Parathyroid adenoma (tissue), 2 donors: Measurements from ENCODE around the gene KIF20B.
"Not testable (repeated sequence)": the region's sequence is repeated elsewhere in the genome, so short reads cannot be mapped to it uniquely, and the experiment has no call there.

ENCODE experiments used
- H2AFZ ChIP-seq: fragments of 300-600 bp; sonication (generic); one replicate; pipeline ENCODE4 v1.7.0; 2017; ENCODE audit warnings: antibody characterized with exemption, mild to moderate bottlenecking
- H3K27ac ChIP-seq: fragments of 300-600 bp; sonication (generic); one replicate; pipeline ENCODE4 v1.7.0; 2017
- H3K27me3 ChIP-seq: fragments of 300-600 bp; sonication (generic); one replicate; pipeline ENCODE4 v1.7.0; 2017; ENCODE audit warnings: low read length; ENCODE audit not compliant: control insufficient read depth, insufficient read depth
- H3K36me3 ChIP-seq: fragments of 300-600 bp; sonication (generic); one replicate; pipeline ENCODE4 v1.7.0; 2017; ENCODE audit warnings: low read length; ENCODE audit not compliant: control insufficient read depth, insufficient read depth
- H3K4me1 ChIP-seq: fragments of 300-600 bp; sonication (generic); one replicate; pipeline ENCODE4 v1.7.0; 2017; ENCODE audit warnings: control low read depth
- H3K4me2 ChIP-seq: fragments of 300-600 bp; sonication (generic); one replicate; pipeline ENCODE4 v1.7.0; 2017; ENCODE audit warnings: low read length
- H3K4me3 ChIP-seq: fragments of 300-600 bp; sonication (generic); one replicate; pipeline ENCODE4 v1.7.0; 2017; ENCODE audit warnings: low read depth, low read length
- H3K79me2 ChIP-seq: fragments of 300-600 bp; sonication (generic); one replicate; pipeline ENCODE4 v1.7.0; 2017; ENCODE audit warnings: control low read depth
- H3K9ac ChIP-seq: fragments of 300-600 bp; sonication (generic); one replicate; pipeline ENCODE4 v1.7.0; 2017; ENCODE audit warnings: mild to moderate bottlenecking
- H3K9me3 ChIP-seq: fragments of 300-600 bp; sonication (generic); one replicate; pipeline ENCODE4 v1.7.0; 2017; ENCODE audit warnings: low read length; ENCODE audit not compliant: control insufficient read depth
- CTCF ChIP-seq: fragments of 300-600 bp; sonication (generic); IDR thresholded peaks from one replicate; pipeline ENCODE4 v1.7.0; 2017; ENCODE audit warnings: antibody characterized with exemption, mild to moderate bottlenecking
- donor health status: primary hyperparathyroidism.

Gene KIF20B

DNA sequence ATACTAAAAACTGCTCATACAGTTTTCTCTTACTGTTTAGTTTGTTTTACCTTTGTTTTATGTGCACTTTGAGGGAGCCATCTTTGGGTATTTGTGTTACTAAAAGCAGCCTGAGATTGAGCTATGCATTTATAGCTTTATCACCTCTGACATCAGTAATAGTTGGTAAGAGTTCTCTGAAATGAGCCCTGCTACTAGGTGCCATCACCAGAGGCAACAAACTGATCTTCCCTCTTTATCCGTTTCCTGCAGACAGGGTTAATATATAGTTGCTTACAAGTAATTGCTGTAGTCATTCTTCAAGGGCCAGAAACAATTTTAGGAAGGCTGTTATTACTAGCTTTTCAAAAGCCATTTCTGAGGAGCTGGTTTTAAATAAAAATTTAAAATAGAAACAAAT, 49.1 kb downstream of the KIF20B start:
- H2AFZ ChIP-seq: no peak overlapping the region
- no peaks in the 10 kb centered on the region for H3K4me1 ChIP-seq
- H3K4me2 ChIP-seq: no peak overlapping the region
- no peaks in the 10 kb centered on the region for H3K79me2 ChIP-seq
- H3K36me3 ChIP-seq: no peaks in the 10 kb centered on the region
- no peaks in the 10 kb centered on the region for H3K9me3 ChIP-seq
- H3K27me3 ChIP-seq: no peaks in the 10 kb centered on the region
- H3K9ac ChIP-seq: no peak overlapping the region
- no peak for TF ChIP-seq CTCF
- no peak overlapping the region for H3K4me3 ChIP-seq
- no peak overlapping the region for H3K27ac ChIP-seq

- Histone ChIP-seq H3K4me2 (no peak overlapping the region), H3K4me1 (no peaks in the 10 kb centered on the region), H2AFZ (no peak overlapping the region), H3K36me3 (no peaks in the 10 kb centered on the region), H3K9me3 (no peaks in the 10 kb centered on the region), H3K27ac (no peak overlapping the region), H3K79me2 (no peaks in the 10 kb centered on the region), H3K4me3 (no peak overlapping the region), H3K9ac (no peak overlapping the region), H3K27me3 (no peaks in the 10 kb centered on the region)
- no peak for TF ChIP-seq CTCF
Observed at GRCh38 chr10:89755374-89755773, 54.0 kb downstream of the KIF20B start.

GRCh38 chr10:89759531-89759930, 58.1 kb downstream of the KIF20B start:
- no peak for TF ChIP-seq CTCF
- Histone ChIP-seq H2AFZ (no peak overlapping the region), H3K4me1 (no peaks in the 10 kb centered on the region), H3K4me2 (no peak overlapping the region), H3K79me2 (no peaks in the 10 kb centered on the region), H3K36me3 (no peaks in the 10 kb centered on the region), H3K9ac (no peak overlapping the region), H3K27me3 (no peaks in the 10 kb centered on the region), H3K4me3 (no peak overlapping the region), H3K27ac (no peak overlapping the region), H3K9me3 (no peaks in the 10 kb centered on the region)

- H3K27ac ChIP-seq, H3K27me3 ChIP-seq, H3K36me3 ChIP-seq, H3K4me1 ChIP-seq, H3K9ac ChIP-seq, H2AFZ ChIP-seq, H3K4me2 ChIP-seq, H3K4me3 ChIP-seq, H3K79me2 ChIP-seq, H3K9me3 ChIP-seq: not testable (repeated sequence)
Observed at GRCh38 chr10:89763671-89764070, 62.3 kb downstream of the KIF20B start.

GRCh38 chr10:89771684-89772083, 70.3 kb downstream of the KIF20B start:
- Histone ChIP-seq H3K36me3 (no peaks in the 10 kb centered on the region), H3K4me2 (no peak overlapping the region), H3K4me3 (no peak overlapping the region), H3K27me3 (no peaks in the 10 kb centered on the region), H3K4me1 (no peaks in the 10 kb centered on the region), H3K79me2 (no peaks in the 10 kb centered on the region), H3K27ac (no peak overlapping the region), H3K9me3 (no peaks in the 10 kb centered on the region), H3K9ac (no peak overlapping the region), H2AFZ (no peak overlapping the region)
- TF ChIP-seq CTCF: no peak
